Progenitor cell of endocrine pancreas (in vitro differentiated cells): Measurements from ENCODE around the gene SLFN14. TPM values are rescaled to one million over a fixed set of nuclear protein-coding genes. Genes with fewer than 3 reads are reported as not detected.

Experiments used
- total RNA-seq: library from RNA; stranded (reverse); gene quantifications from 2 replicates; pipeline ENCODE4 v1.2.1, GENCODE V29; 2021

Gene SLFN14
- total RNA-seq, 1 donor from 2014 or later: not detected

Other genes starting within 250 kb of the SLFN14 start
- gene SLFN11, start 187.2 kb downstream of the SLFN14 start, total RNA-seq: 2.1 and 3.0 TPM in 2 replicates
- gene SLFN12, start 128.3 kb downstream of the SLFN14 start, total RNA-seq: 16.6 and 17.7 TPM in 2 replicates
- gene SLFN13, start 112.1 kb downstream of the SLFN14 start, total RNA-seq: 32.4 and 33.6 TPM in 2 replicates
- gene SLFN12L, start 23.1 kb downstream of the SLFN14 start, total RNA-seq: not detected in 2 replicates
- 4.2 and 5.1 TPM in 2 replicates for gene PEX12, start 17.8 kb upstream of the SLFN14 start, total RNA-seq
- 194 and 200 TPM in 2 replicates for gene AP2B1, start 26.5 kb upstream of the SLFN14 start, total RNA-seq
- 13.7 and 13.9 TPM in 2 replicates for gene RASL10B, start 170.8 kb upstream of the SLFN14 start, total RNA-seq
- 0.10 and 0.11 TPM in 2 replicates for gene GAS2L2, start 192.4 kb upstream of the SLFN14 start, total RNA-seq
- gene C17orf50, start 200.1 kb upstream of the SLFN14 start, total RNA-seq: not detected in 2 replicates
- 0.53 TPM in 1 of 2 replicates, not detected in the other for gene MMP28, start 234.8 kb upstream of the SLFN14 start, total RNA-seq
- gene TAF15, start 248.7 kb upstream of the SLFN14 start, total RNA-seq: 282 and 287 TPM in 2 replicates